Stomach (tissue), 4 donors: Measurements from ENCODE around the gene GAK.

ENCODE experiments used
- EP300 ChIP-seq: sonication (generic); formaldehyde crosslinking; IDR thresholded peaks from one replicate; pipeline ENCODE4 v1.6.1; 2017; ENCODE audit warnings: antibody characterized with exemption
- POLR2A ChIP-seq, 4 donors: fragments of 450-650 bp; IDR thresholded peaks; one replicate each; pipeline ENCODE4 v1.6.1; 2016; ENCODE audit warnings: antibody characterized with exemption in 4 of 4, control low read depth in 2 of 4, mild to moderate bottlenecking in 1 of 4, moderate library complexity in 1 of 4
- POLR2AphosphoS5 ChIP-seq, 3 donors: sonication (generic); formaldehyde crosslinking; IDR thresholded peaks; one replicate each; pipeline ENCODE4 v1.6.1; 2016; ENCODE audit warnings: antibody characterized with exemption in 3 of 3
- TF ChIP-seq, protein P1 (sequence below), 7 experiments: fragments of 450-650 bp in 4 of 7; fragments of 200-600 bp in 3 of 7; sonication (generic) in 3 of 7; IDR thresholded peaks; one replicate each; pipeline ENCODE4 v1.5.1; 2016 to 2019; ENCODE audit warnings: antibody characterized with exemption in 7 of 7, control low read depth in 2 of 7, mild to moderate bottlenecking in 1 of 7

DNA sequence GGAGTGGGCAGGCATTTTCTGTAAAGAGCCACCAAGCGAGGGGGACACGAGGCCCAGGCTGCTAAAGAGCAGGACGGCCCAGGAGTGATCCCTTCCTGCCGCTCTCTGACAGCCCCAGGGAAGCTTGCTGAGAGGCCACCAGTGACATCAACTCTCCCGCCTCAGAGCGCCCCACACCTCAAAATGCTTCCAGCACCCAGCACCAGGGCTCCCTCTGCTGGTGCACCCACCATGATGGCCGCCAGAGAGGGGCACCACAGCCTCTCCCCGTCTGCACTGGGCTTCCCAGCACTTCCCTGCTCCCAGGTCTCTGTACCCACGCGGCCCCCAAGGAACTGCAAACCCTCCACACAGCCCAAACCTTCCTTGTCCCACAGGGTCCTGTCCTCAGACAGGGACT is 40.4 kb downstream of the GAK start:
- TF ChIP-seq POLR2AphosphoS5 (IDR thresholded peaks at IDR 0.05): no peak
- TF ChIP-seq, protein P1, sequence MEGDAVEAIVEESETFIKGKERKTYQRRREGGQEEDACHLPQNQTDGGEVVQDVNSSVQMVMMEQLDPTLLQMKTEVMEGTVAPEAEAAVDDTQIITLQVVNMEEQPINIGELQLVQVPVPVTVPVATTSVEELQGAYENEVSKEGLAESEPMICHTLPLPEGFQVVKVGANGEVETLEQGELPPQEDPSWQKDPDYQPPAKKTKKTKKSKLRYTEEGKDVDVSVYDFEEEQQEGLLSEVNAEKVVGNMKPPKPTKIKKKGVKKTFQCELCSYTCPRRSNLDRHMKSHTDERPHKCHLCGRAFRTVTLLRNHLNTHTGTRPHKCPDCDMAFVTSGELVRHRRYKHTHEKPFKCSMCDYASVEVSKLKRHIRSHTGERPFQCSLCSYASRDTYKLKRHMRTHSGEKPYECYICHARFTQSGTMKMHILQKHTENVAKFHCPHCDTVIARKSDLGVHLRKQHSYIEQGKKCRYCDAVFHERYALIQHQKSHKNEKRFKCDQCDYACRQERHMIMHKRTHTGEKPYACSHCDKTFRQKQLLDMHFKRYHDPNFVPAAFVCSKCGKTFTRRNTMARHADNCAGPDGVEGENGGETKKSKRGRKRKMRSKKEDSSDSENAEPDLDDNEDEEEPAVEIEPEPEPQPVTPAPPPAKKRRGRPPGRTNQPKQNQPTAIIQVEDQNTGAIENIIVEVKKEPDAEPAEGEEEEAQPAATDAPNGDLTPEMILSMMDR (IDR thresholded peaks at IDR 0.05): no peak
- no peak for TF ChIP-seq EP300
- TF ChIP-seq POLR2A (IDR thresholded peaks at IDR 0.05): no peak
